ENCODE results near the gene ERC1.

DNA sequence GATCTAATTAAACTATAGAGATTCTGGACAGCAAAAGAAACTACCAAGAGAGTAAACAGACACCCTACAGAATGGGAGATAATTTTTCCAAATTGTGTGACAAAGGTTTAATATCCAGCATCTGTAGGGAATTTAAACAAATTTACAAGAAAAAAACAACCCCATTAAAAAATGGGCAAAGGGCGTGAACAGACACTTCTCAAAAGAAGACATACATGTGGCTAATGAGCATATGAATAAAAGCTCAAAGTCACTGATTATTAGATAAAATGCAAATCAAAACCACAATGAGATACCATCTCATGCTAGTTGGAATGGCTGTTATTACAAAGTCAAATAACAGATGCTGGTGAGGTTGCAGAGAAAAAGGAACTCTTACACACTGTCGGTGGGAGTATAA lies 309.4 kb downstream of the ERC1 start:
- TF ChIP-seq, protein P1, sequence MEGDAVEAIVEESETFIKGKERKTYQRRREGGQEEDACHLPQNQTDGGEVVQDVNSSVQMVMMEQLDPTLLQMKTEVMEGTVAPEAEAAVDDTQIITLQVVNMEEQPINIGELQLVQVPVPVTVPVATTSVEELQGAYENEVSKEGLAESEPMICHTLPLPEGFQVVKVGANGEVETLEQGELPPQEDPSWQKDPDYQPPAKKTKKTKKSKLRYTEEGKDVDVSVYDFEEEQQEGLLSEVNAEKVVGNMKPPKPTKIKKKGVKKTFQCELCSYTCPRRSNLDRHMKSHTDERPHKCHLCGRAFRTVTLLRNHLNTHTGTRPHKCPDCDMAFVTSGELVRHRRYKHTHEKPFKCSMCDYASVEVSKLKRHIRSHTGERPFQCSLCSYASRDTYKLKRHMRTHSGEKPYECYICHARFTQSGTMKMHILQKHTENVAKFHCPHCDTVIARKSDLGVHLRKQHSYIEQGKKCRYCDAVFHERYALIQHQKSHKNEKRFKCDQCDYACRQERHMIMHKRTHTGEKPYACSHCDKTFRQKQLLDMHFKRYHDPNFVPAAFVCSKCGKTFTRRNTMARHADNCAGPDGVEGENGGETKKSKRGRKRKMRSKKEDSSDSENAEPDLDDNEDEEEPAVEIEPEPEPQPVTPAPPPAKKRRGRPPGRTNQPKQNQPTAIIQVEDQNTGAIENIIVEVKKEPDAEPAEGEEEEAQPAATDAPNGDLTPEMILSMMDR (IDR thresholded peaks at IDR 0.05; ENCODE audit: low read depth, low read length): no peak
- TF ChIP-seq POLR2A (IDR thresholded peaks at IDR 0.05; ENCODE audit: extremely low read depth, insufficient read length) (no peak), MYC (IDR thresholded peaks at IDR 0.05; ENCODE audit: low read depth, low read length) (no peak)

All from NB4 (cell line).